PC-3 (cell line): ENCODE results near the gene TTYH2.

Experiments
- CTCF ChIP-seq: fragments of 300-600 bp; sonication (generic); conservative IDR thresholded peaks from 2 replicates; pipeline ENCODE4 v1.5.1; 2017; ENCODE audit warnings: antibody characterized with exemption, low read depth, mild to moderate bottlenecking, low read length
- EZH2 ChIP-seq: fragments of 300-600 bp; sonication (generic); IDR thresholded peaks from one replicate; pipeline ENCODE4 v1.6.1; 2017; ENCODE audit warnings: antibody characterized with exemption, mild to moderate bottlenecking, low read length; ENCODE audit not compliant: unreplicated experiment
- EZH2phosphoT487 ChIP-seq: fragments of 300-600 bp; sonication (generic); IDR thresholded peaks from 2 replicates; pipeline ENCODE4 v1.6.1; 2018; ENCODE audit warnings: mild to moderate bottlenecking, antibody characterized with exemption, low read length, borderline replicate concordance

- no peak for TF ChIP-seq CTCF
- no peak for TF ChIP-seq EZH2phosphoT487
- no peak for TF ChIP-seq EZH2
These were observed 57.9 kb downstream of the TTYH2 start for GRCh38 chr17:74271281-74271680.
